Astrocyte (in vitro differentiated cells and primary cell): Measurements from ENCODE around the gene SAXO2. TPM values are rescaled to one million over a fixed set of nuclear protein-coding genes. Genes with fewer than 3 reads are reported as not detected.
"Not testable (repeated sequence)": the region's sequence is repeated elsewhere in the genome, so short reads cannot be mapped to it uniquely, and the experiment has no call there.

Source experiments
- DNase-seq: peaks from one replicate; pipeline ENCODE4 v3.0.0-alpha.2; 2010; ENCODE audit warnings: low read depth
- FAIRE-seq: peaks from 2 replicates; lab custom pipeline; 2011; peaks lifted over from hg19 to GRCh38; lab: Jason Lieb, UNC
- H2AFZ ChIP-seq: 2 replicates; pipeline ENCODE4 v1.6.0; 2012; ENCODE audit warnings: low read depth, low read length, inconsistent platforms
- H3K27ac ChIP-seq: 2 replicates; pipeline ENCODE4 v1.5.1; 2011; ENCODE audit warnings: low read depth, low read length, inconsistent platforms
- H3K27me3 ChIP-seq: 2 replicates; pipeline ENCODE4 v1.6.0; 2011; ENCODE audit warnings: low read length, inconsistent platforms; ENCODE audit not compliant: insufficient read depth
- H3K36me3 ChIP-seq: 2 replicates; pipeline ENCODE4 v1.5.1; 2011; ENCODE audit warnings: low read length, inconsistent platforms; ENCODE audit not compliant: insufficient read depth
- H3K4me1 ChIP-seq: 2 replicates; pipeline ENCODE4 v1.5.1; 2011; ENCODE audit warnings: low read length, inconsistent platforms; ENCODE audit not compliant: insufficient read depth
- H3K4me2 ChIP-seq: 2 replicates; pipeline ENCODE4 v1.6.0; 2012; ENCODE audit warnings: low read length, inconsistent platforms
- H3K4me3 ChIP-seq: 2 replicates; pipeline ENCODE4 v1.5.1; 2011; ENCODE audit warnings: low read depth, mild to moderate bottlenecking, low read length, inconsistent platforms; ENCODE audit not compliant: insufficient read depth
- H3K79me2 ChIP-seq: 2 replicates; pipeline ENCODE4 v1.6.0; 2012; ENCODE audit warnings: mild to moderate bottlenecking, low read length, inconsistent platforms; ENCODE audit not compliant: insufficient read depth
- H3K9ac ChIP-seq: 2 replicates; pipeline ENCODE4 v1.6.0; 2012; ENCODE audit warnings: mild to moderate bottlenecking, low read length, inconsistent platforms
- H3K9me3 ChIP-seq: 2 replicates; pipeline ENCODE4 v1.5.1; 2012; ENCODE audit warnings: low read depth, mild to moderate bottlenecking, low read length, inconsistent platforms; ENCODE audit not compliant: insufficient read depth
- H4K20me1 ChIP-seq: 2 replicates; pipeline ENCODE4 v1.6.0; 2012; ENCODE audit warnings: low read length, inconsistent platforms; ENCODE audit not compliant: insufficient read depth
- H3K27ac Mint-ChIP-seq: one replicate; pipeline ENCODE4 v1.8.0; 2021; ENCODE audit warnings: mild to moderate bottlenecking, mixed read lengths; ENCODE audit not compliant: unreplicated experiment
- H3K27me3 Mint-ChIP-seq: one replicate; pipeline ENCODE4 v1.8.0; 2021; ENCODE audit warnings: low read depth, mixed read lengths; ENCODE audit not compliant: unreplicated experiment
- H3K36me3 Mint-ChIP-seq: one replicate; pipeline ENCODE4 v1.8.0; 2021; ENCODE audit warnings: low read depth, mixed read lengths; ENCODE audit not compliant: unreplicated experiment
- H3K4me1 Mint-ChIP-seq: one replicate; pipeline ENCODE4 v1.8.0; 2021; ENCODE audit warnings: low read depth, mixed read lengths; ENCODE audit not compliant: unreplicated experiment
- H3K4me3 Mint-ChIP-seq: one replicate; pipeline ENCODE4 v1.8.0; 2021; ENCODE audit warnings: mild to moderate bottlenecking, moderate library complexity, mixed read lengths; ENCODE audit not compliant: unreplicated experiment
- H3K9me3 Mint-ChIP-seq: one replicate; pipeline ENCODE4 v1.8.0; 2021; ENCODE audit warnings: mild to moderate bottlenecking, mixed read lengths; ENCODE audit not compliant: unreplicated experiment
- CTCF ChIP-seq: IDR thresholded peaks from 2 replicates; pipeline ENCODE4 v1.5.1; 2011; ENCODE audit warnings: low read depth, mild to moderate bottlenecking, inconsistent platforms, low read length, moderate library complexity; ENCODE audit not compliant: insufficient read depth
- EZH2 ChIP-seq: IDR thresholded peaks from 2 replicates; pipeline ENCODE4 v1.6.1; 2012; ENCODE audit warnings: mild to moderate bottlenecking, low read length, inconsistent platforms; ENCODE audit not compliant: insufficient read depth
- total RNA-seq: library from RNA; stranded (reverse); gene quantifications from 2 replicates; pipeline ENCODE4 v1.2.1, GENCODE V29; 2021

The SAXO2 gene
- total RNA-seq, 1 donor from 2014 or later = 1.2 TPM

- H3K4me1 ChIP-seq = no peaks in the 10 kb centered on the region
- TF ChIP-seq CTCF = no peak
- TF ChIP-seq EZH2 = no peak
- no peaks in the 10 kb centered on the region for H4K20me1 ChIP-seq
- H3K36me3 ChIP-seq = no peaks in the 10 kb centered on the region
- Mint-ChIP-seq H3K4me1 (peaks cover 11% of the 10 kb centered on the region), H3K36me3 (no peaks in the 10 kb centered on the region), H3K9me3 (no peaks in the 10 kb centered on the region), H3K27ac (no peak overlapping the region), H3K4me3 (no peak overlapping the region), H3K27me3 (peaks cover 18% of the 10 kb centered on the region)
- DNase-seq = no peak
- H3K4me3 ChIP-seq = no peak overlapping the region
- no peak overlapping the region for H3K27ac ChIP-seq
- H3K79me2 ChIP-seq = no peaks in the 10 kb centered on the region
- no peaks in the 10 kb centered on the region for H3K27me3 ChIP-seq
- H2AFZ ChIP-seq = no peak overlapping the region
- no peak overlapping the region for H3K4me2 ChIP-seq
- no peak overlapping the region for H3K9ac ChIP-seq
- FAIRE-seq = no peak
- H3K9me3 ChIP-seq = no peaks in the 10 kb centered on the region
Observed at GRCh38 chr15:82297546-82297945, 34.9 kb downstream of the SAXO2 start.

GRCh38 chr15:82298032-82298431 is 35.4 kb downstream of the SAXO2 start:
- Histone ChIP-seq H3K36me3 (no peaks in the 10 kb centered on the region), H3K27ac (no peak overlapping the region), H3K9ac (no peak overlapping the region), H3K9me3 (no peaks in the 10 kb centered on the region), H3K27me3 (no peaks in the 10 kb centered on the region), H3K4me1 (no peaks in the 10 kb centered on the region), H4K20me1 (no peaks in the 10 kb centered on the region), H3K4me3 (no peak overlapping the region), H3K79me2 (no peaks in the 10 kb centered on the region), H2AFZ (peak overlapping the region; percentile 60), H3K4me2 (peak overlapping the region; percentile 63)
- Mint-ChIP-seq H3K36me3 (no peaks in the 10 kb centered on the region), H3K4me1 (peaks cover 11% of the 10 kb centered on the region), H3K27me3 (peaks cover 22% of the 10 kb centered on the region), H3K9me3 (no peaks in the 10 kb centered on the region), H3K27ac (no peak overlapping the region), H3K4me3 (no peak overlapping the region)
- TF ChIP-seq CTCF (no peak), EZH2 (no peak)
- FAIRE-seq (no peak), DNase-seq (no peak)

GRCh38 chr15:82298520-82298919 is 35.9 kb downstream of the SAXO2 start:
- H3K4me3 ChIP-seq = no peak overlapping the region
- no peaks in the 10 kb centered on the region for H3K79me2 ChIP-seq
- no peaks in the 10 kb centered on the region for H4K20me1 ChIP-seq
- no peaks in the 10 kb centered on the region for H3K36me3 ChIP-seq
- peaks cover 25% of the 10 kb centered on the region for H3K27me3 Mint-ChIP-seq
- TF ChIP-seq EZH2 (no peak), CTCF (no peak)
- peak overlapping the region; percentile 60 for H2AFZ ChIP-seq
- H3K27ac Mint-ChIP-seq = no peak overlapping the region
- no peaks in the 10 kb centered on the region for H3K36me3 Mint-ChIP-seq
- H3K4me1 Mint-ChIP-seq = peaks cover 11% of the 10 kb centered on the region
- H3K4me3 Mint-ChIP-seq = no peak overlapping the region
- H3K9me3 Mint-ChIP-seq = no peaks in the 10 kb centered on the region
- no peak overlapping the region for H3K27ac ChIP-seq
- no peak overlapping the region for H3K9ac ChIP-seq
- FAIRE-seq (no peak), DNase-seq (peak; percentile 1)
- H3K4me1 ChIP-seq = no peaks in the 10 kb centered on the region
- H3K9me3 ChIP-seq = no peaks in the 10 kb centered on the region
- H3K27me3 ChIP-seq = no peaks in the 10 kb centered on the region
- H3K4me2 ChIP-seq = peak overlapping the region; percentile 63

GRCh38 chr15:82299511-82299914 is 36.9 kb downstream of the SAXO2 start:
- not testable (repeated sequence) for H3K27me3 ChIP-seq, H2AFZ ChIP-seq, H3K4me3 ChIP-seq, DNase-seq, H3K4me2 ChIP-seq, H3K9me3 ChIP-seq, FAIRE-seq, H3K4me1 Mint-ChIP-seq, H3K27ac Mint-ChIP-seq, H3K4me1 ChIP-seq, H3K36me3 ChIP-seq, H4K20me1 ChIP-seq, H3K4me3 Mint-ChIP-seq, H3K36me3 Mint-ChIP-seq, H3K27ac ChIP-seq, H3K79me2 ChIP-seq, H3K9me3 Mint-ChIP-seq, H3K9ac ChIP-seq
- H3K27me3 Mint-ChIP-seq = peaks cover 23% of the 10 kb centered on the region
